Ishikawa (cell line): Measurements from ENCODE around the gene METTL3.

Experiments
- CEBPB ChIP-seq: IDR thresholded peaks from 2 replicates; pipeline ENCODE4 v1.6.1; 2012
- CREB1 ChIP-seq: IDR thresholded peaks from 2 replicates; pipeline ENCODE4 v1.6.1; 2012; ENCODE audit warnings: low read depth
- EGR1 ChIP-seq: IDR thresholded peaks from 2 replicates; pipeline ENCODE4 v1.6.1; 2012
- EP300 ChIP-seq: IDR thresholded peaks from 2 replicates; pipeline ENCODE4 v1.6.1; 2012; ENCODE audit warnings: borderline replicate concordance
- FOXM1 ChIP-seq: IDR thresholded peaks from 2 replicates; pipeline ENCODE4 v1.6.1; 2012; ENCODE audit warnings: low read depth, borderline replicate concordance
- NFIC ChIP-seq: IDR thresholded peaks from 2 replicates; pipeline ENCODE4 v1.6.1; 2012
- RAD21 ChIP-seq: IDR thresholded peaks from 2 replicates; pipeline ENCODE4 v1.6.1; 2012; ENCODE audit warnings: low read depth
- TAF1 ChIP-seq: IDR thresholded peaks from 2 replicates; pipeline ENCODE4 v1.6.1; 2012; ENCODE audit warnings: low read depth, mild to moderate bottlenecking
- TCF12 ChIP-seq: IDR thresholded peaks from 2 replicates; pipeline ENCODE4 v1.6.1; 2012; ENCODE audit warnings: low read depth
- TEAD4 ChIP-seq: IDR thresholded peaks from 2 replicates; pipeline ENCODE4 v1.6.1; 2012
- YY1 ChIP-seq: IDR thresholded peaks from 2 replicates; pipeline ENCODE4 v1.6.1; 2012; ENCODE audit warnings: low read depth
- ZBTB7A ChIP-seq: IDR thresholded peaks from 2 replicates; pipeline ENCODE4 v1.6.1; 2012; ENCODE audit warnings: low read depth
- TF ChIP-seq, protein P1 (sequence below): IDR thresholded peaks from 2 replicates; pipeline ENCODE4 v1.6.1; 2012; ENCODE audit warnings: low read depth, mild to moderate bottlenecking
- TF ChIP-seq, protein P2 (sequence below): IDR thresholded peaks from 2 replicates; pipeline ENCODE4 v1.6.1; 2012
- TF ChIP-seq, protein P3 (sequence below): IDR thresholded peaks from 2 replicates; pipeline ENCODE4 v1.6.1; 2012

The METTL3 gene

GRCh38 chr14:21486640-21487087 lies 24.5 kb downstream of the METTL3 start:
- TF ChIP-seq NFIC (no peak), RAD21 (no peak), FOXM1 (no peak), TAF1 (no peak), CREB1 (no peak), ZBTB7A (no peak)
- TF ChIP-seq, protein P1, sequence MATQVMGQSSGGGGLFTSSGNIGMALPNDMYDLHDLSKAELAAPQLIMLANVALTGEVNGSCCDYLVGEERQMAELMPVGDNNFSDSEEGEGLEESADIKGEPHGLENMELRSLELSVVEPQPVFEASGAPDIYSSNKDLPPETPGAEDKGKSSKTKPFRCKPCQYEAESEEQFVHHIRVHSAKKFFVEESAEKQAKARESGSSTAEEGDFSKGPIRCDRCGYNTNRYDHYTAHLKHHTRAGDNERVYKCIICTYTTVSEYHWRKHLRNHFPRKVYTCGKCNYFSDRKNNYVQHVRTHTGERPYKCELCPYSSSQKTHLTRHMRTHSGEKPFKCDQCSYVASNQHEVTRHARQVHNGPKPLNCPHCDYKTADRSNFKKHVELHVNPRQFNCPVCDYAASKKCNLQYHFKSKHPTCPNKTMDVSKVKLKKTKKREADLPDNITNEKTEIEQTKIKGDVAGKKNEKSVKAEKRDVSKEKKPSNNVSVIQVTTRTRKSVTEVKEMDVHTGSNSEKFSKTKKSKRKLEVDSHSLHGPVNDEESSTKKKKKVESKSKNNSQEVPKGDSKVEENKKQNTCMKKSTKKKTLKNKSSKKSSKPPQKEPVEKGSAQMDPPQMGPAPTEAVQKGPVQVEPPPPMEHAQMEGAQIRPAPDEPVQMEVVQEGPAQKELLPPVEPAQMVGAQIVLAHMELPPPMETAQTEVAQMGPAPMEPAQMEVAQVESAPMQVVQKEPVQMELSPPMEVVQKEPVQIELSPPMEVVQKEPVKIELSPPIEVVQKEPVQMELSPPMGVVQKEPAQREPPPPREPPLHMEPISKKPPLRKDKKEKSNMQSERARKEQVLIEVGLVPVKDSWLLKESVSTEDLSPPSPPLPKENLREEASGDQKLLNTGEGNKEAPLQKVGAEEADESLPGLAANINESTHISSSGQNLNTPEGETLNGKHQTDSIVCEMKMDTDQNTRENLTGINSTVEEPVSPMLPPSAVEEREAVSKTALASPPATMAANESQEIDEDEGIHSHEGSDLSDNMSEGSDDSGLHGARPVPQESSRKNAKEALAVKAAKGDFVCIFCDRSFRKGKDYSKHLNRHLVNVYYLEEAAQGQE, result no peak

DNA sequence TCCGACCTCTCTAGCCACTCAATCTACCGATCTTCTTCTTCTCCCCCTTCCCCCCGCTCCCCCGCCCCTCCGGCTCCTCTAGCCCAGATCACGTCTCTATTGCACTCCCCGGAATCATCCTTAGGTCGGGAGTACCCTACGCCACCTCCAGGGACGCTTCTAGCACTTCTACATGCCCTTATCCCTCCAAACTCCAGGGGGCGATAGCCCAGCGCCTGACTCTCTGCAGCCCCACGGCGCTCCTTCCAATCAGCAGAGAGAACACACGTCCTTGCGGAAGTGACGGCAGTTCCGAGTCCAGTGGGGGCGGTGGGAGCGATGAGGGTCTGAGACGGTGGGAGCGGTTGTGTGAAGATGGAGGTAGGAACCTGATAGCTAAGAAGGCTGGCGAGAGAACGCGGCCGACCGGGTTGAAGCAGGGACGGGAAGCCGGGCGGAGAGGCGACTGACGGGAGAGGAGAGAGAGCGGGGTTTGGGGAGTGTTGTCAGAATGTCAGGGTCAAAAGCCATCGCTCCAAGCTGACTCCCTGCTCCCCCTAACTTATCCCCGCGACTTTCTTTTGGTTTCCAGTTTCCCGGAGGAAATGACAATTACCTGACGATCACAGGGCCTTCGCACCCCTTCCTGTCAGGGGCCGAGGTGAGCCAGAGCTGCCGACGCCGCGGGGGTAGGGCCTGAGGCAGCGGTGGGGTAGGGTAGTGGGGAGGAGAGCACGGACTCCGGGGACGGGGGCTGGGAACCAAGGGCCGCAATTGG lies 34.0 kb downstream of the METTL3 start, which contains the start of the genes RAB2B and TOX4:
RAB2B (minus strand) TSS at position 35 of the 757 bp plus-strand sequence. CDS start 87 bp downstream, outside the sequence.
TOX4 (plus strand) TSS at position 271 of the 757 bp plus-strand sequence; CDS start at position 355, 84 bp downstream.
- TF ChIP-seq, protein P2, sequence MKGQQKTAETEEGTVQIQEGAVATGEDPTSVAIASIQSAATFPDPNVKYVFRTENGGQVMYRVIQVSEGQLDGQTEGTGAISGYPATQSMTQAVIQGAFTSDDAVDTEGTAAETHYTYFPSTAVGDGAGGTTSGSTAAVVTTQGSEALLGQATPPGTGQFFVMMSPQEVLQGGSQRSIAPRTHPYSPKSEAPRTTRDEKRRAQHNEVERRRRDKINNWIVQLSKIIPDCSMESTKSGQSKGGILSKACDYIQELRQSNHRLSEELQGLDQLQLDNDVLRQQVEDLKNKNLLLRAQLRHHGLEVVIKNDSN, result peak; percentile 44
- TF ChIP-seq YY1, result no peak; the same call in 1 of the 2 replicates
- no peak; the same call in 1 of the 2 replicates for TF ChIP-seq TEAD4
- 0 out of 2 replicates have a peak, but pooled peaks have one; percentile 19 for TF ChIP-seq TCF12
- no peak for TF ChIP-seq CEBPB
- 0 out of 2 replicates have a peak, but pooled peaks have one; percentile 55 for TF ChIP-seq ZBTB7A
- TF ChIP-seq RAD21, result peak; percentile 12; the same call in 1 of the 2 replicates
- TF ChIP-seq, protein P3, sequence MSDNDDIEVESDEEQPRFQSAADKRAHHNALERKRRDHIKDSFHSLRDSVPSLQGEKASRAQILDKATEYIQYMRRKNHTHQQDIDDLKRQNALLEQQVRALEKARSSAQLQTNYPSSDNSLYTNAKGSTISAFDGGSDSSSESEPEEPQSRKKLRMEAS, result peak; percentile 59; the same call in 1 of the 2 replicates
- TF ChIP-seq TAF1, result peak; percentile 54
- peak; percentile 87 for TF ChIP-seq CREB1
- TF ChIP-seq, protein P1, result no peak

GRCh38 chr14:21476523-21476924 lies 34.6 kb downstream of the METTL3 start:
- TF ChIP-seq CREB1 (no peak), RAD21 (no peak), TEAD4 (no peak)
- TF ChIP-seq, protein P3, result peak; percentile 14; the same call in 1 of the 2 replicates

- TF ChIP-seq TEAD4 (no peak), EP300 (0 out of 2 replicates have a peak, but pooled peaks have one; percentile 21)
Observed at GRCh38 chr14:21475767-21476522, 35.2 kb downstream of the METTL3 start.

DNA sequence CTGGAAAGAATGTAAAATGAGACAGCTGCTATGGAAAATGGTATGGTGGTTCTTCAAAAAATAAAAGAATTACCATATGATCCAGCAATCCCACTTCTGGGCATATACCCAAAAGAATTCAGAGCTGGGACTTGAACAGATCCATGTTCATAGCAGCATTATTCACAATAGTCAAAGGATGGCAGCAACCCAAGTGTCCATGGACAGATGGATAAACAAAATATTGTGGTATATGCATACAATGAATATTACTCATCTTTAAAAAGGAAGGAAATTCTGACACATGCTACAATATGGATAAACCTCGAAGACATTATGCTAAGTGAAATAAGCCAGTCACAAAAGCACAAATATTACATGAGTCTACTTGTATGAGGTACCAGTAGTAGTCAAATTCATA lies 43.5 kb downstream of the METTL3 start:
- TF ChIP-seq NFIC (no peak), YY1 (no peak)

- TF ChIP-seq TEAD4 (peak; percentile 39; the same call in 1 of the 2 replicates), YY1 (peak; percentile 91), CREB1 (0 out of 2 replicates have a peak, but pooled peaks have one; percentile 29), TAF1 (peak; percentile 87), CEBPB (no peak), EP300 (0 out of 2 replicates have a peak, but pooled peaks have one; percentile 15), RAD21 (peak; percentile 49), NFIC (no peak), FOXM1 (no peak), EGR1 (no peak), TCF12 (no peak; the same call in 1 of the 2 replicates), ZBTB7A (0 out of 2 replicates have a peak, but pooled peaks have one; percentile 38)
- TF ChIP-seq, protein P3, result peak; percentile 56
- TF ChIP-seq, protein P2, result no peak
- TF ChIP-seq, protein P1, result no peak
Observed at GRCh38 chr14:21455912-21456667, 55.0 kb downstream of the METTL3 start, which contains the start of gene CHD8. Gene CHD8, minus strand, starts transcription at chr14:21456123. Its CDS starts 24,480 bp downstream, at chr14:21431643.
